GM12801 (cell line): ENCODE results near the gene KRTAP10-2.

Source experiments
- CTCF ChIP-seq: IDR thresholded peaks from one replicate; pipeline ENCODE4 v1.5.1; 2011; ENCODE audit warnings: control low read depth; ENCODE audit not compliant: insufficient read length; ENCODE audit errors: extremely low read depth

The KRTAP10-2 gene

GRCh38 chr21:44555200-44555875, 4.0 kb upstream of the KRTAP10-2 start:
- no peak for TF ChIP-seq CTCF

GRCh38 chr21:44552681-44553080, 1.4 kb upstream of the KRTAP10-2 start:
- no peak for TF ChIP-seq CTCF

- no peak for TF ChIP-seq CTCF
Observed at GRCh38 chr21:44552136-44552535, 831 bp upstream of the KRTAP10-2 start.

GRCh38 chr21:44550807-44551206, 498 bp downstream of the KRTAP10-2 start:
- no peak for TF ChIP-seq CTCF

GRCh38 chr21:44549525-44550211, 1.6 kb downstream of the KRTAP10-2 start:
- TF ChIP-seq CTCF = no peak

- no peak for TF ChIP-seq CTCF
Observed at GRCh38 chr21:44548922-44549321, 2.4 kb downstream of the KRTAP10-2 start.

GRCh38 chr21:44548381-44548780, 2.9 kb downstream of the KRTAP10-2 start:
- TF ChIP-seq CTCF = no peak
